B cell (primary cell): Measurements from ENCODE around the gene ITSN1. TPM values are rescaled to one million over a fixed set of nuclear protein-coding genes. Genes with fewer than 3 reads are reported as not detected.

Experiments used
- ATAC-seq: fragments of 200-7000 bp; cut with Tn5 transposase; one replicate; pipeline ENCODE4 v1.10.0; 2021; ENCODE audit warnings: low read depth, mild to moderate bottlenecking, moderate number of reproducible peaks, moderate library complexity
- CTCF ChIA-PET: fragments of 350-600 bp; sonication (Branson Sonifier 250); formaldehyde crosslinking; loops from one replicate; lab custom pipeline; 2021; ENCODE audit warnings: antibody characterized with exemption, inconsistent platforms; lab: Charles Lee
- POLR2A ChIA-PET: fragments of 350-600 bp; sonication (Branson Sonifier 250); formaldehyde crosslinking; loops from one replicate; lab custom pipeline; 2021; ENCODE audit warnings: antibody characterized with exemption; lab: Charles Lee
- DNase-seq: peaks from one replicate; pipeline ENCODE4 v3.0.0; 2013
- H2AFZ ChIP-seq: 2 replicates; pipeline ENCODE4 v1.6.1; 2012; ENCODE audit warnings: mild to moderate bottlenecking, low read depth, low read length; ENCODE audit not compliant: insufficient read depth, poor library complexity, severe bottlenecking
- H3K27ac ChIP-seq, 2 donors: 1 replicate in 1 of 2; 2 replicates in 1 of 2; pipeline ENCODE4 v1.5.1; 2012 to 2013; ENCODE audit warnings: low read length in 2 of 2, mild to moderate bottlenecking in 2 of 2, moderate library complexity in 1 of 2
- H3K27me3 ChIP-seq, 4 experiments: fragments of 200-600 bp in 1 of 4; sonication (generic) in 1 of 4; replicated peaks in 1 of 4; 1 replicate in 2 of 4; 2 replicates in 2 of 4; pipeline versions ENCODE4 v1.6.1 to v1.7.0; 2013 to 2016; ENCODE audit warnings: low read length in 3 of 4, mild to moderate bottlenecking in 2 of 4, mixed read lengths in 1 of 4, moderate library complexity in 1 of 4; ENCODE audit not compliant: insufficient read depth in 4 of 4, control insufficient read depth in 3 of 4; ENCODE audit errors: control extremely low read depth in 1 of 4
- H3K36me3 ChIP-seq, 2 experiments: replicated peaks in 1 of 2; 1 replicate in 1 of 2; 2 replicates in 1 of 2; pipeline versions ENCODE4 v1.6.1 to v1.7.1; 2013; ENCODE audit warnings: low read length in 1 of 2; ENCODE audit not compliant: insufficient read depth in 2 of 2, control insufficient read depth in 1 of 2; ENCODE audit errors: control extremely low read depth in 1 of 2, extremely low read depth in 1 of 2
- H3K4me1 ChIP-seq, 2 donors: fragments of 200-600 bp in 1 of 2; sonication (generic) in 1 of 2; 1 replicate in 1 of 2; 2 replicates in 1 of 2; pipeline versions ENCODE4 v1.5.1 to v1.6.1; 2013 to 2017; ENCODE audit warnings: low read length in 2 of 2; ENCODE audit not compliant: control insufficient read depth in 2 of 2, insufficient read depth in 2 of 2
- H3K4me2 ChIP-seq: replicated peaks from 2 replicates; pipeline ENCODE3; 2012; ENCODE audit warnings: mild to moderate bottlenecking, low read depth, low read length; ENCODE audit not compliant: poor library complexity, severe bottlenecking
- H3K4me3 ChIP-seq, 5 experiments: fragments of 200-600 bp in 1 of 5; sonication (generic) in 1 of 5; 1 replicate in 3 of 5; 2 replicates in 2 of 5; pipeline versions ENCODE4 v1.5.1 to v1.7.0; 2011 to 2016; ENCODE audit warnings: low read length in 4 of 5, mild to moderate bottlenecking in 4 of 5, low read depth in 2 of 5, control low read depth in 1 of 5, moderate library complexity in 1 of 5; ENCODE audit not compliant: insufficient read depth in 1 of 5; ENCODE audit errors: control extremely low read depth in 1 of 5, extremely low read depth in 1 of 5
- H3K79me2 ChIP-seq: fragments of 200-600 bp; sonication (generic); one replicate; pipeline ENCODE4 v1.6.0; 2016; ENCODE audit warnings: low read length; ENCODE audit not compliant: control insufficient read depth, insufficient read depth
- H3K9ac ChIP-seq: fragments of 200-600 bp; sonication (generic); 2 replicates; pipeline ENCODE4 v1.6.1; 2017; ENCODE audit warnings: mild to moderate bottlenecking, low read length, moderate library complexity
- H3K9me3 ChIP-seq, 3 donors: one replicate each; pipeline versions ENCODE4 v1.6.1 to v1.7.1; 2013; ENCODE audit warnings: low read length in 2 of 3; ENCODE audit not compliant: control insufficient read depth in 2 of 3, insufficient read depth in 1 of 3; ENCODE audit errors: control extremely low read depth in 1 of 3
- H4K20me1 ChIP-seq: 2 replicates; pipeline ENCODE4 v1.6.0; 2012; ENCODE audit warnings: mild to moderate bottlenecking, low read length; ENCODE audit not compliant: insufficient read depth, control insufficient read depth, poor library complexity, severe bottlenecking
- H3K27ac Mint-ChIP-seq: one replicate; pipeline ENCODE4 v1.8.0; 2021; ENCODE audit warnings: mixed read lengths
- H3K27me3 Mint-ChIP-seq: one replicate; pipeline ENCODE4 v1.8.0; 2021; ENCODE audit warnings: mixed read lengths
- H3K4me1 Mint-ChIP-seq: one replicate; pipeline ENCODE4 v1.8.0; 2021; ENCODE audit warnings: mixed read lengths
- H3K4me3 Mint-ChIP-seq: one replicate; pipeline ENCODE4 v1.8.0; 2021; ENCODE audit warnings: mixed read lengths
- H3K9me3 Mint-ChIP-seq: one replicate; pipeline ENCODE4 v1.8.0; 2022; ENCODE audit warnings: mixed read lengths; ENCODE audit not compliant: insufficient read depth
- EZH2 ChIP-seq: IDR thresholded peaks from 2 replicates; pipeline ENCODE4 v1.6.1; 2012; ENCODE audit warnings: borderline replicate concordance, low read depth, mild to moderate bottlenecking, moderate library complexity, low read length; ENCODE audit not compliant: insufficient read depth, poor library complexity, severe bottlenecking
- WGBS: methylation state at CpG from one replicate; pipeline ENCODE4 v1.1.5; 2013; ENCODE audit warnings: missing lambda C conversion rate; ENCODE audit not compliant: insufficient coverage; 5-methylcytosine and 5-hydroxymethylcytosine counted together
- intact Hi-C: fragments of 100-400 bp; cut with micrococcal nuclease; formaldehyde crosslinking; loops from one replicate; pipeline ENCODE4 v1.10.0; 2022
- polyA plus RNA-seq: library from polyadenylated mRNA; depleted of rRNA; stranded (reverse); fragments of >200 nt; gene quantifications from 2 replicates; pipeline ENCODE4 v1.2.3, GENCODE V29; 2012
- total RNA-seq, 2 donors: library from RNA; stranded (reverse); fragments of 120-200 nt in 1 of 2; gene quantifications; 1 replicate in 1 of 2; 2 replicates in 1 of 2; pipeline versions ENCODE4 v1.2.3 to v1.2.4, GENCODE V29; 2013 to 2022
- TF ChIP-seq, protein P1 (sequence below): fragments of 200-600 bp; IDR thresholded peaks from one replicate; pipeline ENCODE4 v1.8.0; 2022; ENCODE audit warnings: antibody characterized with exemption, mild to moderate bottlenecking

The ITSN1 gene
- total and polyA plus RNA-seq, 2 donors (not counting 1 experiment from before 2014, with no cell fraction given), result 0.31 to 2.4 TPM

DNA sequence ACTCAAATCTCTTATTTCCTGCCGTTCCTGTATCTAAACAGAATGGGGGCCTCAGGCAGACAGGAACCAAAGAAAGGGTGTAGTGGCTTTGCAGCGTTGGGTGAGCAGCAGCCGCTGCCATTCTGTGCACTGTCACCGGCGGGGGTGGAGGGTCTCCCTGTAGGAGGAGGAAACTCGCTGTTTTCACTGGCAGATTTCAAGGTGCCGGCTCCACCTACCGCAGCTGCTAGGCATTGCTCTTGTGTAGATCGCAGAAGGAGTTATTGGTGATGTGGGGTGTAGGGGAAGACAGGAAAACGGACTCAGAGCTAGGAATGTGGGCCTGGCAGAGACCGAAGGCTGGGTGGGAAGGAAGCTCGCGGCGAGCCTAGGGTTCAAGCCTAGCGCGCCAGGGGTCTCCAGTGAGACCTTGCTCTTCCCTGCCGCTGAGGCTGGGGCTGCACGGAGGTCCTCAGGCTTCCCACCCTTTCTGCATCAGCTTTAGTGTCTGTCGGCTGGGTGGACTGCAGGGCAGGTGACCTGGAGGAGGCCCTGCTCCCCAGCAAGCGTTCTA lies 252.5 kb downstream of the ITSN1 start:
- H4K20me1 ChIP-seq, result no peaks in the 10 kb centered on the region
- 10% methylated on average over 19 of the region's 20 CpGs for WGBS
- peaks cover 0 to 12% (median 5%) of the 10 kb centered on the region in 4 experiments for H3K27me3 ChIP-seq
- peak overlapping the region; percentile 47 for H3K4me2 ChIP-seq
- DNase-seq (peak; percentile 44), ATAC-seq (peak; percentile 68)
- H3K36me3 ChIP-seq, result no peaks in the 10 kb centered on the region
- intact Hi-C loops, result no loop called here
- Mint-ChIP-seq H3K27ac (no peak overlapping the region), H3K27me3 (peaks cover 22% of the 10 kb centered on the region), H3K9me3 (no peaks in the 10 kb centered on the region), H3K4me3 (peak overlapping the region; percentile 6), H3K4me1 (peaks cover 9% of the 10 kb centered on the region)
- CTCF ChIA-PET, result no interaction called here
- POLR2A ChIA-PET, result no interaction called here
- TF ChIP-seq, protein P1, sequence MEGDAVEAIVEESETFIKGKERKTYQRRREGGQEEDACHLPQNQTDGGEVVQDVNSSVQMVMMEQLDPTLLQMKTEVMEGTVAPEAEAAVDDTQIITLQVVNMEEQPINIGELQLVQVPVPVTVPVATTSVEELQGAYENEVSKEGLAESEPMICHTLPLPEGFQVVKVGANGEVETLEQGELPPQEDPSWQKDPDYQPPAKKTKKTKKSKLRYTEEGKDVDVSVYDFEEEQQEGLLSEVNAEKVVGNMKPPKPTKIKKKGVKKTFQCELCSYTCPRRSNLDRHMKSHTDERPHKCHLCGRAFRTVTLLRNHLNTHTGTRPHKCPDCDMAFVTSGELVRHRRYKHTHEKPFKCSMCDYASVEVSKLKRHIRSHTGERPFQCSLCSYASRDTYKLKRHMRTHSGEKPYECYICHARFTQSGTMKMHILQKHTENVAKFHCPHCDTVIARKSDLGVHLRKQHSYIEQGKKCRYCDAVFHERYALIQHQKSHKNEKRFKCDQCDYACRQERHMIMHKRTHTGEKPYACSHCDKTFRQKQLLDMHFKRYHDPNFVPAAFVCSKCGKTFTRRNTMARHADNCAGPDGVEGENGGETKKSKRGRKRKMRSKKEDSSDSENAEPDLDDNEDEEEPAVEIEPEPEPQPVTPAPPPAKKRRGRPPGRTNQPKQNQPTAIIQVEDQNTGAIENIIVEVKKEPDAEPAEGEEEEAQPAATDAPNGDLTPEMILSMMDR, result no peak
- no peak for TF ChIP-seq EZH2
- H3K9ac ChIP-seq, result no peak overlapping the region
- no peaks in the 10 kb centered on the region for H3K79me2 ChIP-seq
- no peak overlapping the region for H3K4me3 ChIP-seq
- H3K9me3 ChIP-seq, result peaks cover 0 to 7% (median 0%) of the 10 kb centered on the region in 3 donors
- H2AFZ ChIP-seq, result peak overlapping the region; percentile 39
- H3K4me1 ChIP-seq, result peaks cover 5 to 10% of the 10 kb centered on the region in 2 donors
- no peak overlapping the region for H3K27ac ChIP-seq

DNA sequence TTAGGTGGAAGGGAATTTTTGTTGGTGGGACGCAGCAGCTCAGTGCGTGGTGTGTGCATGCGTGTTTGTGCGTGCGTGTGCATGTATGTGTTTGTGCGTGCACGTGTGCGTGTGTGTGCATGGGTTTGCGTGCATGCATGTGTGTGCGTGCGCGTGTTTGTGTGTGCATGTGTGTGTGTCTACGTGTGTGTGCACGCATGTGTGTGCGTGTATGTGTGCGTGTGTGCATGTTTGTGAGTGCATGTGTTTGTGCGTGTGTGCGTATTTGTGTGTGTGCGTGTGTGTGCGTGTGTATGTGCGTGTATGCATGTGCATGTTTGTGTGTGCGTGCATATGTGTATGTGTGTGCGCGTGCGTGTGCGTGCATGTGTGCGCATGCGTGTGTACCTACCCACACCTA lies 253.1 kb downstream of the ITSN1 start:
- peaks cover 0 to 7% (median 0%) of the 10 kb centered on the region in 3 donors for H3K9me3 ChIP-seq
- intact Hi-C loops, result no loop called here
- H2AFZ ChIP-seq, result no peak overlapping the region
- H3K4me3 ChIP-seq, result no peak overlapping the region
- ChIA-PET POLR2A (no interaction called here), CTCF (no interaction called here)
- H3K9ac ChIP-seq, result no peak overlapping the region
- peaks cover 0 to 12% (median 5%) of the 10 kb centered on the region in 4 experiments for H3K27me3 ChIP-seq
- peaks cover 5 to 10% of the 10 kb centered on the region in 2 donors for H3K4me1 ChIP-seq
- H3K4me2 ChIP-seq, result no peak overlapping the region
- no peak overlapping the region for H3K27ac Mint-ChIP-seq
- H3K4me1 Mint-ChIP-seq, result peaks cover 9% of the 10 kb centered on the region
- no peak for ATAC-seq
- no peaks in the 10 kb centered on the region for H3K9me3 Mint-ChIP-seq
- H3K4me3 Mint-ChIP-seq, result no peak overlapping the region
- H3K36me3 ChIP-seq, result no peaks in the 10 kb centered on the region
- WGBS, result 81% methylated on average over 28 of the region's 28 CpGs
- TF ChIP-seq EZH2, result no peak
- TF ChIP-seq, protein P1, result no peak
- H4K20me1 ChIP-seq, result no peaks in the 10 kb centered on the region
- H3K79me2 ChIP-seq, result no peaks in the 10 kb centered on the region
- H3K27ac ChIP-seq, result no peak overlapping the region
- peaks cover 22% of the 10 kb centered on the region for H3K27me3 Mint-ChIP-seq
- no peak for DNase-seq
